Forelimb muscle (tissue), 1 donor: Measurements from ENCODE around the gene CLNK. TPM values are rescaled to one million over a fixed set of nuclear protein-coding genes. Genes with fewer than 3 reads are reported as not detected.

Experiments used
- DNase-seq: peaks from one replicate; pipeline ENCODE4 v3.0.0-alpha.2; 2013; ENCODE audit warnings: low read depth
- polyA plus RNA-seq: library from polyadenylated mRNA; unstranded; fragments of 120-200 nt; gene quantifications from one replicate; pipeline ENCODE4 v1.2.1, GENCODE V29; 2013; ENCODE audit not compliant: insufficient read length

The CLNK gene
- polyA plus RNA-seq, 1 donor, result 0.34 TPM

GRCh38 chr4:10612476-10612875 lies 72.1 kb downstream of the CLNK start:
- DNase-seq, result no peak

GRCh38 chr4:10611673-10612072 lies 72.9 kb downstream of the CLNK start:
- no peak for DNase-seq

DNA sequence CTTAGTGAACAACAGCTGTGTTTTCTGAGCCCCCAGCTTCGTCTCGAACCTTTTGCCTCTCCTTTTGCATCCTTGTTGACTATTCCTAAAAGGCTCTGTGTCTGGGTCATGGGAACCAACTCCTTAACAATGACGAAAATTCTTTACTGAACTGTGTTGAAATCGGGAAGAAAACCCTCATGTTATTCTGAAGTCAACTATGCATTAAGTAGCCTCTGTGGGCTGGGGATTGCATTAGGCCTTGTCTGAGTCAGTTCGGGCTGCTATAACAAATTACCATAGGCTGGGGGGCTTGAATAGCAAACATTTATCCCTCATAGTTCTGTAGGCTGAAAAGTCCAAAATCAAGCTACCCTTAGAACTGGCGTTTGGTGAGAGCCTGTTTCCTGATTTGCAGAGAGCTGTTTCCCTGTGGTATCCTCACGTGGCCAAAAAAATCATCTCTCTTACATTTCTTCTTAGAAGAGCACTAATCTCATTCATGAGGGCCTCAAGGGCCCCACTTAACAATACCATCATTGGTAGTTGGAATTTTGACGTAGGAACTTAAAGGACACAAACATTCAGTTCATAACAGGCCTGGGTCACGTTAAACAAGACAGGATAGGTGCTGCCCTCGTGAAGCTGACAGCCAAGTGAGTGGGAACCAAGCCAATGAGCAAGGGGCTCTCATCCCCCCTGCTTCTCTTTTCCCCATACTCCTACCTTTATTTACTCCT lies 75.9 kb downstream of the CLNK start:
- DNase-seq, result no peak

- no peak for DNase-seq
Measured at GRCh38 chr4:10607206-10607605, 77.4 kb downstream of the CLNK start.

- DNase-seq, result no peak
Measured at GRCh38 chr4:10606483-10607155, 77.9 kb downstream of the CLNK start.

DNA sequence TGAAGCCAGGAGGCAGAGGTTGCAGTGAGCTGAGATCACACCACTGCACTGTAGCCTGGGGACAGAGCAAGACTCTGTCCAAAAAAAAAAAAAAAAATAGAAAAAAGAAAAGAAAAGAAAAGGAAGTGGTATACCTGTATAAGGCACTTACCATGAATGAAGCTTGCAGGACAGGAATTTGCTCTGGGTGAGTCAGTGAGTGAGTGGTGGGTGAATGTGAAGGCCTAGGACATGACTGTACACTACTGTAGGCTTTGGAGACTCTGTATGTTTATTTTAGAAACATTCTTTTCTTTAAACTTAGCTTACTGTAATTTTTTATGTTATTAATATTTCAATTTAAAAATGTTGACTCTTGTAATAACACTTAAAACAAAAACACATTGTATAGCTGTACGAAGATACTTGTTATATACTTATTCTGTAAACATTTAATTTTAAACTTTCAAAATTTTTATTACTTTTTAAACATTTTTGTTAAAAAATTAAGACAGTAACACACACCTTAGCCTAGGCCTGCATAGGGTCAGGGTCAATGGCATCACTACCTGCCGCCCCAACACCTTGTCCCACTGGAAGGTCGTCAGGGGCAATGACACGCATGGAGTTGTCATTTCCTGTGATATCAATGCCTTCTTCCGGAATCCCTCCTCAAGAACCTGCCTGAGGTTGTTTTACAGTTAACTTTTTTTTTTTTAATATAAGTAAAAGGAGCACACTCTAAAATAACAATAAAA lies 78.7 kb downstream of the CLNK start:
- DNase-seq, result no peak

DNA sequence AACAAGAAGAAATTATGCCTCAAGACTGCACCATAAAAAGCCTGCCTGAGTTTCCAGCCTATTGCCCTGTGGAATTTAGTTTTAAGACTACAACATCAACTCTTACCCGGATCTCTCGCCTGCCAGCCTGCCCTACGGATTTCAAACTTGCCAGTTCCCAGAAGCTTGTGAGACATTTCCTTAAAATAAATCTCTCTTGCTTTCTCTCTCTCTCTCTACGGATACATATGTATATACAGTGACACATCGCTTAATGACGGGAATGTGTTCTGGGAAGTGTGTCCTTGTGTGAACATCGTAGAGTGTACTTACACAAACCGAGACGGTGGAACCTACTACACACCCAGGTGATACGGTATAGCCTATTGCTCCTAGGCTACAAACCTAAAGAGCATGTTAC lies 79.5 kb downstream of the CLNK start:
- DNase-seq, result no peak

DNA sequence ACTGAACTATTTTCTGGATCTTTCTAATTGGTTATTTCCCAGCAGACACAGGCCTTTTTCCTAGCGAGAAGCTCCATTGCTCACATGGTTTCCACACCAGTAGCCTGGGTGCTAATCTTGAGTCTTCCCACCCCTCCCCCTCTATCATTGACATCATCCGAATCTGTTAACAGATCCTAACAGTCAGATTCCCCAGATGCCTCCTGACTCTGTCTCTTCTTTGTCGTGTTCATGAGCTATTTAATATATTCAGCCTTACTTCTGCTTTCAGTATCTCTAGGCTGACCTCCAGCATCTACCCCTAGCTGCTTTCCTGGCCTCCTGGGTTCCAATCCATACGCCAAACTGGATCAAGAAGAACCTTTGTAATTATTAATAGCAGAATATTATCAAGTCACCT lies 85.0 kb downstream of the CLNK start:
- no peak for DNase-seq

- DNase-seq, result no peak
Measured at GRCh38 chr4:10598829-10599228, 85.7 kb downstream of the CLNK start.

DNA sequence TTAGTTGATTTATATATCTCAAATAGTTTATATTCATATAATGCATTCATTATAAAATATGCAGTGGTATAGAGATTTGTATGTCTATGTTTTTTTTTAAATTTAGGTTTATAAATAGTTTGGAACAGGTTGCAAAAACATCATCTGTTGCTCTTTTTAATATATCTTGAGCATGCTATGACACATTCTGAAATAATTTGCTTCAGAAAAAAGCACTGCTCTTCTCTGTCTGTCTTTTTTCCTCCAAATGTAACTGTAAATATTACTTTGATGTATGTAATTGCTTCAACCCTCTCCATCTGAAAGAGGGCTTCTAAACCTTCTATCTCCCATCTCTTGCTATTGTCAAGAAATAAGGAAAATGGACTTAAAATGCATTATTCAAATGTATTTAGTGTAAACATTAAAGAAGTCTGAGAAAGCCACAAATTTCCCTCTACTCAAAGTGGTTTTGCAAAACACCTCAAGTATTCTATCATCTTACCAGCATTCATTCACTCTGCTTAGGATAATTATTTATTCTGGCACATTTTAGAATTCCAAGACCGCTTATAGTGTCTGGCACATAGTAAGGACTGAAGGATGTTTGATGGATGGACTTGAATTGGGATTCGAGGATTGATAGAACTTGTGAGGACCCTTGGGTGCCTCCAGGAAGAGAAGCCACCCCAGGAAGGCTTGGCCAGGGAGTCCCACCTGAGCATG lies 87.8 kb downstream of the CLNK start:
- no peak for DNase-seq

DNA sequence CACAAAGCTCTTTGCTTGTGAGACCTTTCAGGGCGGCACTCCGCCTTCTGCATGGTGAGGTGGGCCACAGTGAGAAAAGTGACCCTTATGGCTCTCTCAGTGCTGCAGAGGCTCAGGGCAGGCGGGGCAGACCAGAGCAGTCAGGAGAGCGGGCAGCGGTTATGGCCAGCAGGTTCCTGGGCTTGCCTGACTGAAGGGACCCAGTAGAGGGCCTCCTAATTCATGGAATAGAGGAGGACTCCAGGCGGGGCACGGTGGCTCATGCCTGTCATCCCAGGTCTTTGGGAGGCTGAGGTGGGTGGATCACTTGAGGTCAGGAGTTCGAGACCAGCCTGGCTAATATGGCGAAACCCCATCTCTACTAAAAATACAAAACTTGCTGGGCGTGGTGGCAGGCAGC lies 91.4 kb downstream of the CLNK start:
- DNase-seq, result no peak

DNA sequence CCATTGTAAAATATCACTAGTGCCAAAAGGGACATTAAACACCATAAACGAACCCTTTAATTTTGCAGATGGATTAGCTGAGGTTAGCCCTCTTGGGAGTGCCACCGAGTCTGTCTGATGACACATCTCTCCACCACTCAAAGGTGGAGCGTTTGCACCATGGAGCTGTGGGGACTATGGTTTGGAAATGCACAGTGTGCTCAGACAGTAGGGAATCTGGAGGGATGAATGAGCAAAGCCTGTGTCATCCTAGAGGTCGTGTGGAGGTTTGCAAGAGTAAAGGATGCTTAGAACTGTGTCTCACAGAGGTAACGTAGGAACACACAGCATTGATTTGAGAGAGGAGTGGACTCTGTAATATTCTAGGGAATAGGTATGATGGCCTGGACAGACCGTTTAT lies 93.7 kb downstream of the CLNK start:
- no peak for DNase-seq

GRCh38 chr4:10589799-10590198 lies 94.8 kb downstream of the CLNK start:
- no peak for DNase-seq

GRCh38 chr4:10589321-10589720 lies 95.2 kb downstream of the CLNK start:
- DNase-seq, result no peak

- no peak for DNase-seq
Measured at GRCh38 chr4:10587697-10588096, 96.9 kb downstream of the CLNK start.

DNA sequence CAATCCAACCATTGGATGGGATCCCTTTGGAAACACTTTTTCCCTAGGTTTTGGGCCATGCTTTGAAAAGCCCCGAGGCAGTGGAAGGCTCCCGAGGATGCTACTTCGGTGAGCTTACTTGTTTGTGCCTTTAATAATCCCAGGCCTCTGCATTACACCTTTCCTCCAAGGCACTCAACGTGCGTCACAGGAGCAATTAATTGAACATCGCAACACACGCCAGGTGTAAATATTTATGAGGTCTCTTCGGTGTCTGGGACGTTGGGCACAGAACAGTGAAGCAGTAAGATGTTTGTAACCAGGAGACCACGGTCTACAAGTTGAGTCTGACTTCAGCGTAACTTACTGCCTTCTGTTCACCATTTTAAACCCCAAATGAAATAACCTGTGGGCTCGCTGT lies 97.3 kb downstream of the CLNK start:
- DNase-seq, result no peak

GRCh38 chr4:10584042-10584441 lies 100.5 kb downstream of the CLNK start:
- DNase-seq, result peak; percentile 9

- DNase-seq, result no peak
Measured at GRCh38 chr4:10582951-10583350, 101.6 kb downstream of the CLNK start.

DNA sequence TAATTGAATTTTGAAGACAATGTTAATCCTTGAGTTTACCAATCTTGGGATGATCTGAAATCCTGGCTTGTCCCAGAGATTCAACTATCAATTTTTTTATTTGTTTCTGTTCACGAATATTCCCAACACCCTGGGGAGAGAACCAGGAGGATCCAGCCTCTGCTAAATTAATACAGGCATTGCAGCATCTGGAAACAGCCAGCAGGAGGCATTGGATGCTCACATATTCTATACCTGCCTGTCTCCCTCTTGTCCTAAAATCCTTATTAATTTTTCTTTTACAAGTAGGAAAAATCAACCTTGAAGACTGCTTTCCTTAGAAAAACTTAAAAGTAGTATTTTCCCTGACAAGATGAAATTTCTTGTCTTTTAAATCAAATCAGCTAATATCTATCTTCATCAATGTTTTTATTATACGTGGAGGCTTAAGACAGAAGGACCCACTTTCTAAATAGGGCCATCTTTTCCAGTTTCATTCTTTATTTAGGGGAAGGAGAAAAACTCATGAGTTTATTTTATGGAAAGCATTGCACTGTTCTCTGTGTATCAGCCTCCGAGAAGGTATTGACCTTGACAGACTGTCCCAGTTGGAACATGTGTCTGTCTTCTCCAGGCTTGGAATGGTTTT lies 102.4 kb downstream of the CLNK start:
- peak; percentile 17 for DNase-seq

DNA sequence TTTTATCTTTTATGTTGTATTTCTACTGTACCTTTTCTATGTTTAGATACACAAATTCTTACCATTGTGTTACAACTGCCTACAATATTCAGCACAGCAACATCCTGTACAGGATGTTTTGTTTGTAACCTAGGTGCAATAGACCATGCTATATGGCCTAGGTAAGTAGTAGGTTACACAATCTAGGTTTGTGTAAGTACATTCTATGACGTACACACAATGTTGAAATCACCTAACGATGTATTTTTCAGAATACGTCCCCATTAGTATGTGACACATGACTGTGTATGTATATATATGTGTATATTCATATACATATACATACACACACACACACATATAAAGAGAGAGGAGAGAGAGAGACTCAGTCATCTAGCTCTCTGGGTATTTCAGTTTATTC lies 103.5 kb downstream of the CLNK start:
- no peak for DNase-seq

DNA sequence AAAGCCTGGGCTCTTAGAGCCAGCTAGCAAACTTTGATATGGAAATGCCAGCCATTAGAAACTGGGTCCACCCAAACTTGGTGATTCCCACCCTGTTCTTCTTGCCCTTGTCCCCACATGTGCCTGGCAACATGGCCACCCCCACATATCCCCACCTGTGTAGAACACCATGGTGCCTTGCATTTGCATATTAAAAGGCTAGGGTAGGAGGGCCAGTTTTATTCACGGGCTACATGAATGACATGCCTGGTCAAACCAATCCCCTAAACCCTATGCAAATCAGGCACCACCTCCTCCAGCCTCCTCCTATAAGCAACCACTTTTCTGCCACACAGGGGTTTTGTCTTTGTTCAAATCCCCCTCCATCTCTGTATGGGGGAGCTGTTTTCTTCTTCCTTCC lies 104.9 kb downstream of the CLNK start:
- DNase-seq, result no peak
